Measurements from ENCODE around the gene C3orf52.

The C3orf52 gene

GRCh38 chr3:112137781-112138180, 51.6 kb downstream of the C3orf52 start:
- no peak for DNase-seq

GRCh38 chr3:112138219-112138969, 52.2 kb downstream of the C3orf52 start:
- DNase-seq, result no peak

- no peak for DNase-seq
Measured at GRCh38 chr3:112140584-112140983, 54.4 kb downstream of the C3orf52 start.

- no peak for DNase-seq
Measured at GRCh38 chr3:112141293-112141692, 55.1 kb downstream of the C3orf52 start.

GRCh38 chr3:112143251-112143650, 57.1 kb downstream of the C3orf52 start:
- DNase-seq, result no peak

- no peak for DNase-seq
Measured at GRCh38 chr3:112143689-112144088, 57.5 kb downstream of the C3orf52 start.

- DNase-seq, result no peak
Measured at GRCh38 chr3:112149136-112149535, 62.9 kb downstream of the C3orf52 start.

GRCh38 chr3:112167758-112168157, 81.6 kb downstream of the C3orf52 start:
- no peak for DNase-seq

Data from activated gamma-delta T cell treated with Interleukin-2 at 50 U/mL for 16 hours (primary cell).